GM19025 (cell line): ENCODE results near the gene LHX4.
"Not testable (repeated sequence)": the region's sequence is repeated elsewhere in the genome, so short reads cannot be mapped to it uniquely, and the experiment has no call there.

Experiments
- ATAC-seq: cut with Tn5 transposase; IDR thresholded peaks from one replicate; pipeline ENCODE4 v1.9.1; 2021; ENCODE audit warnings: mild to moderate bottlenecking, low read depth, moderate library complexity; ENCODE audit not compliant: unreplicated experiment

The LHX4 gene

DNA sequence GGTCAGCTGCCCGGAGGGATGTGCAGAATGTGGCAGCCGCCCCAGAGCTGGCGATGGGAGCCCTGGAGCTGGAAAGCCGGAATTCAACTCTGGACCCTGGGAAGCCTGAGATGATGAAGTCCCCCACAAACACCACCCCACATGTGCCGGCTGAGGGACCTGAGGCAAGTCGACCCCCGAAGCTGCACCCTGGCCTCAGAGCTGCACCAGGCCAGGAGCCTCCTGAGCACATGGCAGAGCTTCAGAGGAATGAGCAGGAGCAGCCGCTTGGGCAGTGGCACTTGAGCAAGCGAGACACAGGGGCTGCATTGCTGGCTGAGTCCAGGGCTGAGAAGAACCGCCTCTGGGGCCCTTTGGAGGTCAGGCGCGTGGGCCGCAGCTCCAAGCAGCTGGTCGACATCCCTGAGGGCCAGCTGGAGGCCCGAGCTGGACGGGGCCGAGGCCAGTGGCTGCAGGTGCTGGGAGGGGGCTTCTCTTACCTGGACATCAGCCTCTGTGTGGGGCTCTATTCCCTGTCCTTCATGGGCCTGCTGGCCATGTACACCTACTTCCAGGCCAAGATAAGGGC is 33.5 kb upstream of the LHX4 start:
- ATAC-seq, result no peak

DNA sequence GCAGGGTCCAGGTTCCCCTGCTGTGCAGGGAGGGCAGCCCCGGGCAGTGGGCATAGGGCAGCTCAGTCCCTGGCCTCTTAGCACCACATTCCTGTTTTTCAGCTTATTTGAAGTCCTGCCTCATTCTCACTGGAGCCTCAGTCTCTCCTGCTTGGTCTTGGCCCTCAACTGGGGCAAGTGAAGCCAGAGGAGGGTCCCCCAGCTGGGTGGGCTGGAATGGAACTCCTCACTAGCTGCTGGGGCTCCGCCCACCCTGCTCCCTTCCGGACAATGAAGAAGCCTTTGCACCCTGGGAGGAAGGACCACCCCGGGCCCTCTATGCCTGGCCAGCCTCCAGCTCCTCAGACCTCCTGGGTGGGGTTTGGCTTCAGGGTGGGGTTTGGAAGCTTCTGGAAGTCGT is 32.8 kb upstream of the LHX4 start:
- ATAC-seq, result no peak

DNA sequence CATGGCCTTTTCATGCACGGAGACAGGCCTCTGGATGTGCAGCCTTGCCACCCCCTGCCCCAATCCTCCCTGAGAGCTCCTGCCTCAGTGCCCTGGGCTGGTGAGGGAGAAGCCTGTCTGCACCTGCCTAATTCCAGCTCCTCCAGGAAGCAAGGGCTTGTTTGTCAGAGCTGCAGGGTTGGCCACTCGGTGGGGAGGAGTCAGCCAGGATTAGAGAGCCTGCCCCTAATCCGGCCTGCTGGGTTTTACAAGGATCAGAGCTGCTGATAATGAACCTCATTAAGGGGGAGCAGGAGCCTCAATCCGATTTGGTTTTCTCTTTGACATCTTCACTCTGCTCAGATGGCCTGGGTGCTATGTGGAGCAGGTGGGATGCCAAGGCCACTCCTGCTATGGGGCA is 31.9 kb upstream of the LHX4 start:
- no peak for ATAC-seq

DNA sequence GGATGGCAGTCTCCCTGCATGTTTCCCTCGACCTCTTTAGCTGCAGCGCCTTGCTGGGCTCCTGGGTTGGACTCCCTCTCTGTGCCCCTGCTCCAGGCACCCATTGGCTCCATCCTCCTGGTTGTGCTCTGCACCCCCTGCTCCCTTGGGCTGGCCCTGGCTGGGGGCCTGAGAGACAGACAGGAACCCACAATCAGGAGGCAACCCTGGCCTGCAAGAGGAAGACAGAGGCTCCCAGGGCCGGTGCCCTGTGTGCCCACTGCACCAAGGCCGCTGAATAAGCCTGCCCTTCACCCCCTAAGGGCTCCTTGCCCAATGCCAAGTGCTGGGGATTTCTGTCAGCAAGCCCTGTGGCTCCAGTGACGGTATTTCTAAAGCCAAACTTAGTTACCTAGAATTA is 31.5 kb upstream of the LHX4 start:
- ATAC-seq, result no peak

DNA sequence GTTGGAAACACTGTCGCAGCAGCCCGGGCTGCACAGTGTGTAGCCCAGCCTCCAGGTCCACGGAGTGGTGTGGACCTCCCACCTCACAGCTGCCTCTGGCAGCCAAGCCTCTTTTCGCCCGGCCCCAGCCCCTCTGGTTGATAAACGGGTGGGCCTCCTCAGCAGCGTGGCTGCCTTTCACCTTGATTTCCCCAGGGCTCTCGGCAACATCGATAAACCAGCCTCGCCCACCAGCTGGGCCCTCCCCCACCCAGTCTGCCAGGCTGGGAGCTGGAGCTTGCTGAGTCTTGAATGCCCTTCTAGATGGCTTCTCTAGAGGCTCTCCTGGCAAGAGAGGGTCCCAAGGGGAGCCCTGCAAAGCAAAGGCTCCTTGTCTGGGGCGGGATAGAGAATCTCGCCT is 31.0 kb upstream of the LHX4 start:
- ATAC-seq, result no peak

DNA sequence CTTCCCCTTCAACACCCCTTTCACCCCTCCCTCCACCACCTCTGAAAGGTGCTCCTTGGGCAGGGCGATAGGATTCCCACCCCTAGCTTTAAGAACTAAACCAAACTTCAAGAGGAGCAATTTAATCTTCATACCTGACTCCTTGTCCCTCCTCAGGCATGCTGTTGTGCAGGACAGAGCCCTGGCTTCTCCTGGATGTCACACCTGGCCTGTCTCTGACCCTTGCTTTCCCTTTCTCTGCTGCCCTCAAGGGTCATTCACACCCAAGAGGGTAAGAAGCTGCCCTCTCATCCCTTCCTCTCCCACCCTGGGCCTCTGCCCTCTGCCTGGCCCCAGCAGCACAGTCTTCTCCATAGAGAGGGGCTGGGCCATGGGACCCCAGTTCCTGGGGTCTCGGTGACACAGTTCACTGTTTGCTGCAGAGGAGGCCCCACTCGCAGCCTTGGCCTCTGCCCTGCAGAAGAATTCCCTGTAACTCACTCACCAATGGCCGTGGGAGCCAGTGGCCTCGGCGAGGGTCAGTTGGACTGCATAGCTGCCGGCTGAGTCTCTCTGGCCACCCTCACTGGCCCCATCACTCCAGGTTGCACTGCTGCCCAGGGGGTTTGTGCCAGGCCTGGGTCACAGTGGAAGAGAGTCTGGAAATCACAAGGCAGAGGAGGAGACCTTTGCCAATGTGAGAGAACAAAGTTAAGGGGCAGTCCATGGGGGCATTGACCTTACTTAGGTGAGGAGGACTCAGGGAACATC is 28.4 kb upstream of the LHX4 start:
- no peak for ATAC-seq

DNA sequence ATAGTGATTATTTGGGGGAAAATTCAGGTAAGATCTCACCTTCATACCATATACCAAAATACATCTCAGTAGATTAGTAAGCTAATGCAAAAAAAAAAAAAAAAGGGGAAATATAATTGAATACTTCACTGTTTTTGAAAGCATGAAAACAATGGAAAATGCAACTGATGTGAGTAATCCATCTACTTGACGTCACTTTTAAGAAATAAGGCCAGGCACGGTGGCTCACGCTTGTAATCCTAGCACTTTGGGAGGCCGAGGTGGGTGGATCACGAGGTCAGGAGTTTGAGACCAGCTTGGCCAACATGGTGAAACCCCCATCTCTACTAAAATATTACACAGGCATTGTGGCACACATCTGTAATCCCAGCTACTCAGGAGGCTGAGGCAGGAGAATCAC is 27.5 kb upstream of the LHX4 start:
- ATAC-seq, result not testable (repeated sequence)

DNA sequence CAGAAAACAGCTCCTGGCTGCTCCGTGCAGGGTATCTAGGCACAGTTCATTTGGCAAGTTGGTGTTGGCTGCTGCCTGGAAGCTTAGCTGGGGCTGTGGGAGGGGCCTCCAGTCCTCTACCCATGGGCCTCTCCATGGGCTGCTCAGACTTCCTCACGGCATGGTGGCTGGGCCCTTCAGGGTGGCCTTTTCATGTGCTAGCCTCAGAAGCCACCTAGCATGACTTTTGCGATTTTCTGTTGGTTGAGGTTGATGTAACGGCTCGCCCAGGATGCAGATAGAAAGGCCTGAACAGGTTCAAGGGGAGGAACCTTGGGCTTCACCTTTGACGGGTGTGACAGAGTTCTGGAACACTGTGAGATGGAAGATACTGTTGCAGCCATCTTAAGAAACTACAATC is 25.8 kb upstream of the LHX4 start:
- ATAC-seq, result no peak

DNA sequence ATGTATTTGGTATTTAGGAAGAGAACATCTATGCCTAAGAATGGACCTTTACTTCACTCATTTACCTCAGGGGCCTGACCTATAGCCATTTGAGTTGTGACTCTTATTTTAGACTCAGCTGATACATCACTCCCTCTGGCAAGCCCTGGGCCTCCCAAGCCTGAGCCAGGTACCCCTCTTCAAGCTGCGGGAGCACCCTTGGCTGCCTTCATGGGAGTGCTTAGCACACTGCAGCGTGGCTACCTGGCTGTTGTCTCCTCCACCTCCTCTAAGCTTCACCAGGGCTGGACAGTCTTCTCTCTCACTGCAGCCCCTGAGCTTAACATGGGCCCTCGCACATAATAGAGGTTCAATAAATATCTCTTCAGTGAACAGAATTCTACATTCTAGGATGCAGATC is 23.5 kb upstream of the LHX4 start:
- no peak for ATAC-seq

DNA sequence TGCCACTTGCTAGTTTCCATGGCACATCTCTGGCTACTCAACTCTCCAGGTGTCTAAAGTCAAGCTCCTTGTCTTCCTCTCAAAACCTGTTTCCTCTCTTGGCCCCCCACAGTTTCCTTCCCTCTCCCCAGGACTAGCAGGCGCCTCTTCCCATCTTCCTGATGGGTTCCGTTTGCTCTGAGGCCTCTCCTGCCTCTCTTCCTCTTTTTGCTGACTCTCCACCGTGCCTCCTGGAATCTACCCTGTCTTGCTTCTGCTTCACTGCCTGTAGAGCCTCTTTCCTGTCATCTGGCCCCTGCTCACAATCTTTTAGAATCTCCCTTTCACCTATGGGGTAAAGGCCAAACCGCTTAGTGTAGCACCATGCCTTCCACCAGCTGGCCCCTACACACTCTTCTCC is 21.8 kb upstream of the LHX4 start:
- no peak for ATAC-seq

DNA sequence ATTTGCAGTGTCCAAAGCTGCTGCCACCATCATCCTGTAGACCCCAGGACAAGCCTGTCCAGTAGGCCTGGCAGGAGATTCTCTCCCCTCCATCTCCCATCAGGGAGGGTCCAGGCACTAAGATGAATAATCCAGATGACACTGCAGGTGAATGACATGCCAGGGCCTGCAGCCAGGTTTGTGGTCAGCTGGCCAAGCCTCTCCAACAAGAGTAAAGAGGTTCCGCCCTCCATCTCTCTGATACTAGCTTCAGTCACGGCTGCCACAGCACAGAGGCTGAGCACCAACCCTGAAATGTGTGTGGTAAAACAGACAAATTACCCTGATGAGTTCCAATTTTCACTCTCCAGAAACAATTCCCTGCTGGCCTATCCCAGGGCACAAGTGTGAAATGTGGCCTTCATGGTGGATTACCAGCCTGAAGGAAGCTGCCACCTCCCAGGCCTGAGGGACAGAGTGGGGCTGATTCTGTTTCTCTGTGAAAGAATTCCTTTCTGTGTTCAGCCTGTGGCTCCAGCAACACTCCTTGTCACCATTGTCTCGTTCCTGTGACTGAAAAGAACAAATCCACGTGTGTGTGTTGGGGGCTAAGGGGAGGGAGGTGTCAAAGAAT is 19.9 kb upstream of the LHX4 start:
- ATAC-seq, result no peak

DNA sequence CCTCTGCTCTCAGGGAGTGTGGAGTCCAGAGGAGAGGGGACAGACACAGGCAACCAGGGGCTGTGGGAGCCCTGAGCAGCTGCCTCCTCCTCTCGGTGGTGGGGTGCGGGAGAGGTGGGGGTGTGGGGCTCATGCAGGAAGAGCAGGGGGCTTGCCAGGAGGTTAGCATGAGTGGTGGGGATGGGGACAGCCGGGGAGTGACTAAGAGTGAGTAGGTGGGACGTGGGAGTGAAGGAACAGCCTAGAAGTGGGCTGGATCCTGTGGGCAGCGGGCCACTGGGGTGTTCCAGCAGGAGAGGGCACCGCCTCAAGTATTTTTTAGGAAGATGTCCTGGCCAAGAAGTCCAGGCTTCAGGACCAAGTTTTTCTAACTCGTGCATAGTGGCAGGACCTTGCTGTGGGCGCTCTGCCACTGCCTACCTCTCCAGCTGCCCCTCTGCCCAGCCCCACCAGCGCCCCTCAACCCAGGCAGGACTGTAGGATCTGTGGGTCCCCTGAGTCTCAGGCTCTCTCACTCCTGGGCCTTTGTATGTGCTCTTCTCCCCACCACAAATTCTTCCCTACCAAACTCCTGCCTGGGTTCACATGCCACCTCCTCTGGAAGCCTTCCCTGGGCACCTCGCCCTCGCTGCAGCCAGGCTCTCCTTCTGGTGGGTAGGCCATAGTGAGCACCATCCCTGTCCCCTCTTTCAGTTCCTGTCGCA is 18.8 kb upstream of the LHX4 start:
- no peak for ATAC-seq

DNA sequence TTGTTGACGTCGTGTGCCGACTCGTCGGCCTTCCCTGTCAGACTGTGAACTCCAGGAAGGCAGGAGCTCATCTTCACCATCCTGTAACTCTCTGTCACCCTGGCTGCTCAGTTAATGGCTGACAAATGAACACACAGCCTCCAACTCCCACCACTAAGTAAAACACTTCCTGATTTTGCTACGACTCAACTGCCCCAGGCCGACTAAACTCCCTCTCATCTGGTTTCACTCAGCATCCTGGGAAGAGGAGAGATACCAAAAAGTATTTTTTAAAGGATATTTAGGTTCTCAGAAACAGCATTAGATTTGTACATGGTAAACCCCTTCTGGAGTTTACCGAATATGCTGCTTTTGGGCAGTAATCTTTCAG is 18.2 kb upstream of the LHX4 start:
- no peak for ATAC-seq

DNA sequence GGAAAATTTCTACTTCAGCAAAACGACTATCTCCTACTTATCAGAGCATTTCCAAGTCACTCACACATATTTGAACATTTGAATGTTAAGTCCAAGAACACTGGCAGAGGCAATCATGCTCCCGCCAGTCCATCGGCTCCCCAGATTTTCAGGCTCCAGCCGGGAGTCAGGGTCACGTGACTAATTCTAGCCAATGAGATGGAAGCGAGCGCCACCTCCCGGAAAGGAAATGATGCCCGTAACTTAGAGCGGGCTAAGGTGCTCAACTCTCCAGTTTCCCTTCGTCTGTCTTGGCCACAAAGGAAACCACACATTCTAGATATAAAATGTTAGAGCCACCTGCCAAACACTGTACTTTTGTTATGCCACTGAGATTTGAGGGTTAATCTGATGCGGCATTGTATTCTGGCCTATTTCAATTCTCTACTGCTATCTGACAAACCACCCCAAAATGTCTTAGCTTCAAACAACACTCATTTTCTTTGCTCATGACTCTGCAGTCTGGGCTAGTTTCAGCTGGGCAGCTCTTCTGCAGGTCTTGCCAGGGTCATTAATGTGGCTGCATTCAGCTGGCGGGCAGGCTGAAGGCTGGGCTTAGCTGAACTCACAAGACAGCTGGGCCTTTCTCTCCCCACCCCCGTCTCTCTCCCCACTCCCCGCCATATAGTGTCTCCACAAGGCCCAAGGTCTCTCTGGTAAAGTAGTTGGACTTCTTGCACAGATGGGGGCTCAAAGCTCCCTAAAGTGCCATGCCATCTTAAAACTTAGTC is 16.5 kb upstream of the LHX4 start:
- ATAC-seq, result no peak

DNA sequence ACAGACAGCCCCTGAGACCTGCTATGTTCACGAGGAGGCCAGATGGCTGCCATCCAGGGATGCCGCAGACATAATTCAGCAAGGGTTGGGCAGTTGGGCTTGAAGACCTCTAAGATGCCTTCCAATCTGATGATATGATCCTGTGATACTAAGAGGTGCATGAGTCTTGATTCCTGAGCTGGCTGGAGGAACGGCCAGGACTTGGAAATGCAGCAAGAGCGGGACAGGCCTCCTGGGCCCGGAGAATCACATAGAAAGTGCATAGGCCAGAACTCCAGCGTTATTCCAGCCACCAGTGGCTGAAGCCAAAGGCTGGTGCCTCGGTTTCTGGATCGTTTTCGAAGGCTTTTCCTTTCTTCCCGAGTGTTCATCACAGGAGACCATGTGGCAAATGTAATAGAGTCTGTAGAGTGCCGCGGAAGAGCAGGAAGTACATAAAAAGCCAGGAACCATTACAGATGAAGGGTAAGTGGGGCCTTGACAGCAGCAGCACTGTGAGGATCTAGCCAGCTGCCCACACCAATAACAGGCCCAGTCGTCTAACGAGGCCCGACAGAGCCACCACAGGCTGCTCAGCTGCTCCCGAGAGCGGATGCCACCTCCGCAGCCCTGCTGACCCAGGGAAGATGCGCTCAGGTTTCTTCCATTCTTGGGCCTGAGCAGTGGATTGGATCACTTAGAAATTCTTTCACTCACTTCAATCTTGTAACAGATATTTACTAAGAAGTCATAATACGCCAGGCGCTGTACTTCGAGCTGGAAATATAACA is 14.0 kb upstream of the LHX4 start:
- no peak for ATAC-seq

DNA sequence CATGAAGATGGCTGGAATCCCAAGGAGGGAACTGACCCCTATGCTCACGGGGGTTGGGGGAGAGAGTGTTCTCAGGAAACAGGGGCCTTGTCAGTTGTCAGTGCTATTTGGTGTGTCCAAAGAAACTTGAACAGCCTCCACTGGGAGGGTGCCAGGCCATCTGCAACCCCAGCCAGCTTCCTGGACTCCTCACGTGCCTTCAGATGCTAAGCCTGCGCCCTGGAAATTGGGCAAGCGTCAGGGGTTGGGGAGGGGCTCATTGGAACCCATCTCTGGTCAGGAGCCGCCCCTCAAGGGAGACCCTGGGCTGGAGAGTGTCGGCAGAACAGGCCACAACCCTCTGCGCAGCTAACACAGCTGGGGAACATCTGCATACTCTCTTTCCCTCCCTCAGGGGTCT is 13.1 kb upstream of the LHX4 start:
- no peak for ATAC-seq

DNA sequence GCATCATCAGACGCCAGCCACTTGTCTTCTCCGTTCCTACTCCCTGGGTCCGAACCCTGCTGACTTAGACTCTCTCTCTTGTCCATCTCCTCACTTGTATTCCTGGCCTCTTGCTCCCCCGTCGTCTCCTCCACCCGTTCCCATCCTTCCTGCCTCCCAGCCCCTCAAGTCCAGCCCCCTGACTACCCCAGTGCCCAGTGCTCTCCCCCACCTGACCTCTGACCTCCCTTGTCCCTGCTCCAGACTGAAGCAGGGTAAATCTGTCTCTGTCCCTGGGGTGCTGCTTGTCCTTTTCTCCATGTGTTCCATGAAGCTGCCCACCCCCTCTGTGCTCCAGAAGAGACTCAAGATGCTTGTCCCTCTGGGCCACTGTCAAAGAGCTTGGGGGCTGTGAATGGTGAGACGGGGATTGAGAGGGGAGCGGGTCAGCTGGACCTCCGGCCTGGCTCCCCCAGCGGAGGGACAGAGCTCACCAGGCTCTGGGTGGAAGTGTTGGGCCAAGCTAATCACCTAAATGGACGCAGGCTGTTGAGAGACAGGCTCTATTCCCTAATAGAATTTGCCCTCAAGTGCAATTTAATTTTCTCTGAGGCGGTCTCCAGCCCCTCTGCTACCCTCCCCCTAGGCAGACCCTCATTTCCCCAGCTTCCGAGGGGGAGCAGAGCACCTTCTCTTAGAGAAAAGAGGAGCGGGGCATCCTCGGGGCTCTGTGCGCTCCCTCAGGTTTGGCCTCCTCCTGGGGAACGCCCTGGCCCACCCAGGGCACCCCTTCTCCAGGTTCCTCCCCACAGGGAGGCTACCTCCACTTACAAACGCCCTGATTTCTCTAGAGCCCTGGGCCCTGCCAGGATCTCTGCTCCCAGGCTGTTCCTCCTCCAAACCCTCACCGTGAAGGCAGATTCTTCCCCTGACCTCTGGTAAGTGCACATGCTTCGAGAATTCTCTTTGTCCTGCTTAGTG is 11.0 kb upstream of the LHX4 start:
- no peak for ATAC-seq

DNA sequence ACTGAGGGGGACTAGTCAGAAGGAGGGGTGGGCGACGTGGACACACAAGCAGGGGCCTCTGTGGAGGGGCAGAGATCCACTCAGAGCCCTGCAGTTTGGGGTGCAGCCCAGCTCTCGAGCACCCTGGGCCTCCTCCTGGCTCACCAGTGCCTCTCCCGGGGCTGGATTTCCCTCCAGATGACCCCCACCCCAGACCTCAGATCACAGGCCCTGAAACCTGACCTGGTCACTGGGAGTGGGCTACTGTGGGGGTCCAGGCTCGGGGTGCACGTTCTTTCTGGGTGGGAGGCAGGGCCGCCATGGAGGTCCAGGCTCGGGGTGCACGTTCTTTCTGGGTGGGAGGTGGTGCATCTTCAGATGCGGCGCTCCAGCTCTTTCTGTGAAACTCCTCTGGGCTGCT is 10.3 kb upstream of the LHX4 start:
- ATAC-seq, result no peak

DNA sequence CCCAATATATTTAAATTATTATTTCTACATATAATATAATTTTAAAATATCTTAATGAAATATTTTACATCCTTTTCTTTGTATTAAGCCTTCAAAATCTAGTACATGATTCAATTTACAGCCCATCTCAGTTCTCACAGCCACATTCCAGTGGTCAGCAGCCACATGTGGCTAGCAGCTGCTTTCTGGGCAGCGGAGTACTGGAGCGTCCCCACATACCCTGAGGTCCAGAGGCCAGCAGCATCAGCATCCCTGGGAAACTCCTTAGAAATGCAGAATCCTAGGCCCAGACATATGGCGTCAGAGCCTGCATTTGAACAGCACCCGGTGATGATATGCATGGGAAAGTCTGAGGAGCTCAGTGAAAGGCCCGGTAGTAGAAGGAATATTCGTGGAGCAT is 8.6 kb upstream of the LHX4 start:
- no peak for ATAC-seq
